Testis (tissue), 2 donors: ENCODE results near the gene ESRRA.

Experiments used
- POLR2A ChIP-seq: fragments of 450-650 bp; IDR thresholded peaks from one replicate; pipeline ENCODE4 v1.6.1; 2017; ENCODE audit warnings: antibody characterized with exemption, mild to moderate bottlenecking, moderate library complexity
- TF ChIP-seq, protein P1 (sequence below), 3 experiments: fragments of 450-650 bp in 2 of 3; fragments of 200-600 bp in 1 of 3; sonication (generic) in 1 of 3; IDR thresholded peaks; one replicate each; pipeline ENCODE4 v1.5.1; 2016 to 2019; ENCODE audit warnings: antibody characterized with exemption in 3 of 3, mild to moderate bottlenecking in 2 of 3, moderate library complexity in 1 of 3

DNA sequence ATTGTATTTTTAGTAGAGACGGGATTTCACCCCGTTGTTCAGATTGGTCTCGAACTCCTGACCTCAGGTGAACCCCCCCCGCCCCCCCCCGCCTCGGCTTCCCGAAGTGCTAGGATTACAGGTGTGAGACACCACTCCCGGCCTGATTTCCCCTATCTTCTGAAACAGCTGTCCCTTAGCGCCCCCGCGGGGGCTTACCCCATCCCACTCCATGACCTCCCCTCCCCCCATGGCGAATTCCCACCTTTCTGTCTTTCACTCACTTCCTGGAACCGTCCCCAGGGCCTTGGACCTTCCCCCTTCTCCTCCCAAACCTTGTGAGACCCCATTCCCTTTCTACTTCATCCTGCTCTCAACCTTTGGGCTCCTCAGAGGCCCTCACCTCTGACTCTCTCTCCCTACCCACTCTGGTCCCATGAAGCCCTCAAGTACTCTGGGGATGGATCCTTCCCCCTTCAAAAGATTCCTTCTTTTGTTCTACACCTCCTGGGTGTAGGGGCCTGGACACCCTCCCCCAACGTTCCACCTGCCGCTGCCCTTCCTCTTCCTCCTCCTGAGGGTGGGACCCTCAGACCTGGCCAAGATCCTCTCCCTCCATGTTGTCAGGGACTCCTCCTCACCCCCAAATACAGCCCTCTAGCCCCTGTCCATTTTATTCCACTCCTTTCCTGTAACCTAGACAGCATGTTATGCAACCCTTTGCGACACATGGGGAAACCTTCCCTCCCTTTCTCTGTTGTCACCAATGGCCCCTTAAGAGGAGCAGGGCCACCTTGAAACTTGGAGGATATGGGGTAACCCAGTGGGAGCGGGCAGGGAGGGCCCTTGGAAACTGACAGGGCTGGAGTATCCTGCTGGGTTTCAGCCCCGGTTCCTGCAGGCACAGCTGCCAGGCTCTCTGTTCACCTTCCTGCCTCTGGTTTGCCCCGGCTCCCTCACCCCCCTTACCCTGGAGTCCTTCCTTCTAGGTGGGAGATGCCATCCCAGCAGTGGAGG is 13.7 kb downstream of the ESRRA start:
- TF ChIP-seq POLR2A, result no peak
- TF ChIP-seq, protein P1, sequence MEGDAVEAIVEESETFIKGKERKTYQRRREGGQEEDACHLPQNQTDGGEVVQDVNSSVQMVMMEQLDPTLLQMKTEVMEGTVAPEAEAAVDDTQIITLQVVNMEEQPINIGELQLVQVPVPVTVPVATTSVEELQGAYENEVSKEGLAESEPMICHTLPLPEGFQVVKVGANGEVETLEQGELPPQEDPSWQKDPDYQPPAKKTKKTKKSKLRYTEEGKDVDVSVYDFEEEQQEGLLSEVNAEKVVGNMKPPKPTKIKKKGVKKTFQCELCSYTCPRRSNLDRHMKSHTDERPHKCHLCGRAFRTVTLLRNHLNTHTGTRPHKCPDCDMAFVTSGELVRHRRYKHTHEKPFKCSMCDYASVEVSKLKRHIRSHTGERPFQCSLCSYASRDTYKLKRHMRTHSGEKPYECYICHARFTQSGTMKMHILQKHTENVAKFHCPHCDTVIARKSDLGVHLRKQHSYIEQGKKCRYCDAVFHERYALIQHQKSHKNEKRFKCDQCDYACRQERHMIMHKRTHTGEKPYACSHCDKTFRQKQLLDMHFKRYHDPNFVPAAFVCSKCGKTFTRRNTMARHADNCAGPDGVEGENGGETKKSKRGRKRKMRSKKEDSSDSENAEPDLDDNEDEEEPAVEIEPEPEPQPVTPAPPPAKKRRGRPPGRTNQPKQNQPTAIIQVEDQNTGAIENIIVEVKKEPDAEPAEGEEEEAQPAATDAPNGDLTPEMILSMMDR (IDR thresholded peaks at IDR 0.05), result no peak
